Measurements from ENCODE around the gene ANGPTL8. TPM values are rescaled to one million over a fixed set of nuclear protein-coding genes. Genes with fewer than 3 reads are reported as not detected.

The ANGPTL8 gene
- total RNA-seq, 1 donor from 2014 or later = not detected

DNA sequence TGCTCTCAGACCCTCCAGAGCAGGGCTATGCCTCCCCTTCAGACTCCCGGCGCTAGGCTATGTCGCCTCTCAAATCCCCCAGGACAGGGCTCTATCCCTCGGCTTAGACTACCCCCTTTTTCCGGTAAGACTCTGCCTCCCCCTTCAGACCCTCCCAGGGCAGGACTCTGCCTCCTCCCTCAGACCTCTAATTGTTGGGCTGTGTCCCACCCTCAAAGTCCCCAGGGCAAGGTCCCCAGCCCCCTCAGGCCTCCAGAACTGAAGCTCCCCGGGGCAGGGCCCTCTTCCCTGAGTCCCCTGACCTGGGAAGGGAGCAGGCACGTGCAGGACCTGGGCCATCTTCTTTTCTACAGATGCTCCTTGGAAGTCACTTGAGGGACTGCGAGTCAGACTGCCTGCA, 45.2 kb upstream of the ANGPTL8 start:
- peaks cover 16% of the 10 kb centered on the region for H3K36me3 Mint-ChIP-seq (ENCODE audit: unreplicated experiment)
- no peaks in the 10 kb centered on the region for H3K27me3 Mint-ChIP-seq (ENCODE audit: unreplicated experiment)
- H3K4me3 Mint-ChIP-seq (ENCODE audit: unreplicated experiment) = peak overlapping the region; percentile 60
- no peak for TF ChIP-seq CTCF (IDR thresholded peaks at IDR 0.05)
- no peaks in the 10 kb centered on the region for H3K9me3 Mint-ChIP-seq (ENCODE audit: unreplicated experiment)
- peak overlapping the region; percentile 4 for H3K27ac Mint-ChIP-seq (ENCODE audit: unreplicated experiment)
- peaks cover 69% of the 10 kb centered on the region for H3K4me1 Mint-ChIP-seq (ENCODE audit: unreplicated experiment)
- DNase-seq (ENCODE audit: extremely low spot score, unreplicated experiment) = no peak

- peaks cover 16% of the 10 kb centered on the region for H3K36me3 Mint-ChIP-seq (ENCODE audit: unreplicated experiment)
- peaks cover 61% of the 10 kb centered on the region for H3K4me1 Mint-ChIP-seq (ENCODE audit: unreplicated experiment)
- no peak for DNase-seq (ENCODE audit: extremely low spot score, unreplicated experiment)
- H3K27ac Mint-ChIP-seq (ENCODE audit: unreplicated experiment) = peak overlapping the region; percentile 80
- H3K9me3 Mint-ChIP-seq (ENCODE audit: unreplicated experiment) = no peaks in the 10 kb centered on the region
- H3K27me3 Mint-ChIP-seq (ENCODE audit: unreplicated experiment) = no peaks in the 10 kb centered on the region
- peak overlapping the region; percentile 89 for H3K4me3 Mint-ChIP-seq (ENCODE audit: unreplicated experiment)
- no peak for TF ChIP-seq CTCF (IDR thresholded peaks at IDR 0.05)
Measured at GRCh38 chr19:11194656-11195558, 44.5 kb upstream of the ANGPTL8 start.

- no peak for DNase-seq (ENCODE audit: extremely low spot score, unreplicated experiment)
- Mint-ChIP-seq H3K9me3 (ENCODE audit: unreplicated experiment) (no peaks in the 10 kb centered on the region), H3K4me1 (ENCODE audit: unreplicated experiment) (peaks cover 54% of the 10 kb centered on the region), H3K27me3 (ENCODE audit: unreplicated experiment) (no peaks in the 10 kb centered on the region), H3K36me3 (ENCODE audit: unreplicated experiment) (peaks cover 18% of the 10 kb centered on the region), H3K27ac (ENCODE audit: unreplicated experiment) (peak overlapping the region; percentile 80), H3K4me3 (ENCODE audit: unreplicated experiment) (peak overlapping the region; percentile 89)
- TF ChIP-seq CTCF (IDR thresholded peaks at IDR 0.05) = no peak
Measured at GRCh38 chr19:11195681-11196080, 43.7 kb upstream of the ANGPTL8 start.

- Mint-ChIP-seq H3K27ac (ENCODE audit: unreplicated experiment) (peak overlapping the region; percentile 76), H3K4me3 (ENCODE audit: unreplicated experiment) (peak overlapping the region; percentile 89), H3K4me1 (ENCODE audit: unreplicated experiment) (peaks cover 46% of the 10 kb centered on the region), H3K9me3 (ENCODE audit: unreplicated experiment) (no peaks in the 10 kb centered on the region), H3K27me3 (ENCODE audit: unreplicated experiment) (no peaks in the 10 kb centered on the region), H3K36me3 (ENCODE audit: unreplicated experiment) (peaks cover 11% of the 10 kb centered on the region)
- TF ChIP-seq CTCF (IDR thresholded peaks at IDR 0.05) = no peak
- no peak for DNase-seq (ENCODE audit: extremely low spot score, unreplicated experiment)
Measured at GRCh38 chr19:11196406-11197287, 42.8 kb upstream of the ANGPTL8 start.

Measured in osteocyte (in vitro differentiated cells).